ENCODE measurements around the gene SMARCB1. TPM values are rescaled to one million over a fixed set of nuclear protein-coding genes. Genes with fewer than 3 reads are reported as not detected.

The SMARCB1 gene
- total and polyA plus RNA-seq, 2 experiments from 2014 or later: 147 to 175 TPM

DNA sequence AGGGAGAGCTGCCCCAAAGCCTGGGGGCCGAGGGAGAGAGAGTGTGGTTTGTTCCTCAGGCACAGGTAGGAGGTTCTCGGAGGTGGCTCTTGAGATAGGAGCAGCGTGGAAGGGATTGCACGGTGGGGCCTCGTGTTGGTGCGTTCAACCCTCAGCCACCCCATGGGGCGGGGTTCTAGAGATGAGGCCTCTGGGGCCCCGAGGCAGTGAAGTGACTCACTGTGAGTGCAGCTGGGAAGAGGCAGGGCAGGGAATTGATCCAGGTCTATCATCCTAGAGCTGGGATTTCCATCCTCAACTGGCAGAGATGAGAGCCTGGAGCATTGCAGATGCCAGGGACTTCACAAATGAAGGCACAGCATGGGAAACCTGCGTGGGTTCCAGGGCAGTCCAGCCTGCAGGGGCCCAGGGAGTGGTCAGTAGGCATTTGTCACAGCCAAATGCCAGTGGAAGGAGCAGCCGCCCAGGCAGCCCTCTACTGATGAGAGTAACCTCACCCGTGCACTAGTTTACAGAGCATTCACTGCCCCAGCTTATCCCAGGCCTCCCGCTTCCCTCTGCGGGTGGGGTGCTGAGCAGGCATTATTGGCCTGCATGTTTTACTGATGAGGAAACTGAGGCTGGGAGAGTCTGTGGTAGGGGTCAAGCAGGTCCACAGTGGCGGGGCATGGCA, 5.1 kb upstream of the SMARCB1 start:
- no peak overlapping the region for H3K27ac ChIP-seq
- TF ChIP-seq, protein P1, sequence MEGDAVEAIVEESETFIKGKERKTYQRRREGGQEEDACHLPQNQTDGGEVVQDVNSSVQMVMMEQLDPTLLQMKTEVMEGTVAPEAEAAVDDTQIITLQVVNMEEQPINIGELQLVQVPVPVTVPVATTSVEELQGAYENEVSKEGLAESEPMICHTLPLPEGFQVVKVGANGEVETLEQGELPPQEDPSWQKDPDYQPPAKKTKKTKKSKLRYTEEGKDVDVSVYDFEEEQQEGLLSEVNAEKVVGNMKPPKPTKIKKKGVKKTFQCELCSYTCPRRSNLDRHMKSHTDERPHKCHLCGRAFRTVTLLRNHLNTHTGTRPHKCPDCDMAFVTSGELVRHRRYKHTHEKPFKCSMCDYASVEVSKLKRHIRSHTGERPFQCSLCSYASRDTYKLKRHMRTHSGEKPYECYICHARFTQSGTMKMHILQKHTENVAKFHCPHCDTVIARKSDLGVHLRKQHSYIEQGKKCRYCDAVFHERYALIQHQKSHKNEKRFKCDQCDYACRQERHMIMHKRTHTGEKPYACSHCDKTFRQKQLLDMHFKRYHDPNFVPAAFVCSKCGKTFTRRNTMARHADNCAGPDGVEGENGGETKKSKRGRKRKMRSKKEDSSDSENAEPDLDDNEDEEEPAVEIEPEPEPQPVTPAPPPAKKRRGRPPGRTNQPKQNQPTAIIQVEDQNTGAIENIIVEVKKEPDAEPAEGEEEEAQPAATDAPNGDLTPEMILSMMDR (IDR thresholded peaks at IDR 0.05; ENCODE audit: low read depth, low read length): no peak
- H3K27me3 ChIP-seq: no peaks in the 10 kb centered on the region
- peaks cover 6% of the 10 kb centered on the region for H3K4me1 ChIP-seq (ENCODE audit: low read depth)
- H3K36me3 ChIP-seq: no peaks in the 10 kb centered on the region
- H3K4me3 ChIP-seq: no peak overlapping the region
- DNase-seq (ENCODE audit: low read depth in 1 of 2, low spot score in 1 of 2): no peak
- no peaks in the 10 kb centered on the region for H3K9me3 ChIP-seq (ENCODE audit: low read depth)

DNA sequence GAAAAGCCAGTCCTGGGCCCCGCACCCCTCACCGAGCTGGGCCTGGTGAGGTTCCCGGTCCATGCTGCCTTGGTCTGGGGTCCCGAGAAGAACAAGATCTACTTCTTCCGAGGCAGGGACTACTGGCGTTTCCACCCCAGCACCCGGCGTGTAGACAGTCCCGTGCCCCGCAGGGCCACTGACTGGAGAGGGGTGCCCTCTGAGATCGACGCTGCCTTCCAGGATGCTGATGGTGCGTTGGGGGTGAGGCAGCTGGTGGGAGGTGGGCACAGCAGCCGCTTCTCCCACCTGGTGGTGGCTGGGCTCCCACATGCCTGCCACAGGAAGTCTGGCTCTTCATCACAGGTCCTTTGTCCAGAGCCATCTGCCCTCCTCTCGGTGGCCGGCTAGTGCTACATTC, 4.5 kb upstream of the SMARCB1 start:
- Histone ChIP-seq H3K9me3 (ENCODE audit: low read depth) (no peaks in the 10 kb centered on the region), H3K27ac (no peak overlapping the region), H3K36me3 (no peaks in the 10 kb centered on the region), H3K4me1 (ENCODE audit: low read depth) (peaks cover 6% of the 10 kb centered on the region), H3K4me3 (no peak overlapping the region), H3K27me3 (no peaks in the 10 kb centered on the region)
- DNase-seq (ENCODE audit: low read depth in 1 of 2, low spot score in 1 of 2): no peak
- TF ChIP-seq, protein P1 (IDR thresholded peaks at IDR 0.05; ENCODE audit: low read depth, low read length): no peak

DNA sequence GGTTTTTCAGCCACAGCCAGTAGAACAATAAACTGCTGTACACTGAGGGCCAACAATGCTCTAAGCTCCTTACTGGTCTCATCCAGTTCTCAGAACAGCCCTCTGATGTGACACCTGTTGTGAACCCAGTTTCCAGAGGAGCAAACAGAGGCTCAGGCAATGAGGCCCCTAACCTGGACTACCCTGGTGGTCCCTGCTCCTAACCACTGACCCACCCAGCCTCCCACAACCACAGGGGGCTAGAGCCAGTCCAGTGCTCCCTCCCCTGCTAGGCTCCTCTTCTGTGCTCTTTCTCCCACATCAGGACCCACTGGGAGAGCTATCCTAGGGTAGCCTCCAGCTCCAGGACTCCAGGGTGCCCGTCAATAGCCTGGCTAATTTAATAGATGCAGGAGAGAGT, 4.1 kb upstream of the SMARCB1 start:
- Histone ChIP-seq H3K9me3 (ENCODE audit: low read depth) (no peaks in the 10 kb centered on the region), H3K27ac (no peak overlapping the region), H3K4me3 (no peak overlapping the region), H3K27me3 (no peaks in the 10 kb centered on the region), H3K4me1 (ENCODE audit: low read depth) (peaks cover 7% of the 10 kb centered on the region), H3K36me3 (no peaks in the 10 kb centered on the region)
- TF ChIP-seq, protein P1 (IDR thresholded peaks at IDR 0.05; ENCODE audit: low read depth, low read length): no peak
- no peak for DNase-seq (ENCODE audit: low read depth in 1 of 2, low spot score in 1 of 2)

DNA sequence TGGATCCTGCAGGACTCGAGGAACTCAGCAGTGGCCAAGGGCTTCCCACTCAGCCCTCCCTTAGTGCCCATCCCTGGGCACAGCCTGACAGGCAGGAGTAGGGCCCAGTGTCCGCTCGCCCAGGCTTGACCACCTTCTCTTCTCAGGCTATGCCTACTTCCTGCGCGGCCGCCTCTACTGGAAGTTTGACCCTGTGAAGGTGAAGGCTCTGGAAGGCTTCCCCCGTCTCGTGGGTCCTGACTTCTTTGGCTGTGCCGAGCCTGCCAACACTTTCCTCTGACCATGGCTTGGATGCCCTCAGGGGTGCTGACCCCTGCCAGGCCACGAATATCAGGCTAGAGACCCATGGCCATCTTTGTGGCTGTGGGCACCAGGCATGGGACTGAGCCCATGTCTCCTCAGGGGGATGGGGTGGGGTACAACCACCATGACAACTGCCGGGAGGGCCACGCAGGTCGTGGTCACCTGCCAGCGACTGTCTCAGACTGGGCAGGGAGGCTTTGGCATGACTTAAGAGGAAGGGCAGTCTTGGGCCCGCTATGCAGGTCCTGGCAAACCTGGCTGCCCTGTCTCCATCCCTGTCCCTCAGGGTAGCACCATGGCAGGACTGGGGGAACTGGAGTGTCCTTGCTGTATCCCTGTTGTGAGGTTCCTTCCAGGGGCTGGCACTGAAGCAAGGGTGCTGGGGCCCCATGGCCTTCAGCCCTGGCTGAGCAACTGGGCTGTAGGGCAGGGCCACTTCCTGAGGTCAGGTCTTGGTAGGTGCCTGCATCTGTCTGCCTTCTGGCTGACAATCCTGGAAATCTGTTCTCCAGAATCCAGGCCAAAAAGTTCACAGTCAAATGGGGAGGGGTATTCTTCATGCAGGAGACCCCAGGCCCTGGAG, 3.3 kb upstream of the SMARCB1 start:
- Histone ChIP-seq H3K4me1 (ENCODE audit: low read depth) (peaks cover 15% of the 10 kb centered on the region), H3K27me3 (no peaks in the 10 kb centered on the region), H3K9me3 (ENCODE audit: low read depth) (no peaks in the 10 kb centered on the region), H3K36me3 (no peaks in the 10 kb centered on the region), H3K27ac (no peak overlapping the region), H3K4me3 (no peak overlapping the region)
- TF ChIP-seq, protein P1 (IDR thresholded peaks at IDR 0.05; ENCODE audit: low read depth, low read length): no peak
- DNase-seq (ENCODE audit: low read depth in 1 of 2, low spot score in 1 of 2): no peak

DNA sequence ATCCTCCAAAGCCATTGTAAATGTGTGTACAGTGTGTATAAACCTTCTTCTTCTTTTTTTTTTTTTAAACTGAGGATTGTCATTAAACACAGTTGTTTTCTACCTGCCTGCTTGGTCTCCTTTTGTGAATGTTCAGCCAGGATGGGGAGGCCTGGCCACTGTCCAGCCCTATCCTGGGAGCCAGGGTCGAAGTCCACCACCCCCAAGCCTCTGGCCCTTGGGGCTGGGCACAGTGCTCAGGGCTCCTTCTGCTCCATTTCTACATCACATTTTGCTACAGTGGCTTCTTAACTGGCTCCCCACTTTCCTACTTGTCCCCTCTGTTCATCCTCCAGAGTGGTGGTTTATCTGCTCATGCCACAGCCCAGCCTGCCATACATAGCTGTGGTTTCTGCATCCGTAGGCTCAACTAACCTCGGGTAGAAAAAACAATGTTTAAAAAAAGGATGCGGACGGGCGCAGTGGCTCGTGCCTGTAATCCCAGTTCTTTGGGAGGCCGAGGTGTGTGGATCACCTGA, 2.5 kb upstream of the SMARCB1 start:
- no peaks in the 10 kb centered on the region for H3K27me3 ChIP-seq
- H3K9me3 ChIP-seq (ENCODE audit: low read depth): no peaks in the 10 kb centered on the region
- no peak overlapping the region for H3K27ac ChIP-seq
- no peak for DNase-seq (ENCODE audit: low read depth in 1 of 2, low spot score in 1 of 2)
- H3K4me1 ChIP-seq (ENCODE audit: low read depth): peaks cover 22% of the 10 kb centered on the region
- TF ChIP-seq, protein P1 (IDR thresholded peaks at IDR 0.05; ENCODE audit: low read depth, low read length): no peak
- no peak overlapping the region for H3K4me3 ChIP-seq
- H3K36me3 ChIP-seq: no peaks in the 10 kb centered on the region
